Medulla oblongata (tissue), 1 donor: Measurements from ENCODE around the gene TRPM2.
"Not testable (repeated sequence)": the region's sequence is repeated elsewhere in the genome, so short reads cannot be mapped to it uniquely, and the experiment has no call there.

ENCODE experiments used
- DNase-seq: peaks from one replicate; pipeline ENCODE4 v3.0.0-alpha.2; 2015; ENCODE audit errors: extremely low spot score

Gene TRPM2

GRCh38 chr21:44397431-44398031 is 44.1 kb downstream of the TRPM2 start:
- DNase-seq = no peak

DNA sequence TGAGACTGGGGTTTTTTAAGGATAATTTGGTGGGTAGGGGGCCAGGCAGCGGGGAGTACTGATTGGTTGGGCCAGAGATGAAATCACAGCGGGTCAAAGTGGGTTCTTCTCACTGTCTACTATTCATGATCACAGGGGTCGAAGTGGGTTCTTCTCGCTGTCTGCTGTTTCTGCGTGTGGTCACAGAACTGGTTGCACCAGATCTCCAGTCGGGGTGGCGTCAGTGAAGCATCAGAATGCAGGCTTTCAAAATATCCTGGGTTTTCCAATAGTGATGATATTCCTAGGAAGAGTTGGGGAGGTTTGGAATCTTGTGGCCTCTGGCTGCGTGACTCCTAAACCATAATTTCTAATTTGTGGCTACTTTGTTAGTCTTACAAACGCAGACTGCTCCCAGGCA is 45.1 kb downstream of the TRPM2 start:
- DNase-seq = no peak

- no peak for DNase-seq
Observed at GRCh38 chr21:44399151-44399954, 45.9 kb downstream of the TRPM2 start.

GRCh38 chr21:44399955-44400790 is 46.8 kb downstream of the TRPM2 start:
- DNase-seq = no peak

GRCh38 chr21:44400791-44401385 is 47.5 kb downstream of the TRPM2 start:
- no peak for DNase-seq

DNA sequence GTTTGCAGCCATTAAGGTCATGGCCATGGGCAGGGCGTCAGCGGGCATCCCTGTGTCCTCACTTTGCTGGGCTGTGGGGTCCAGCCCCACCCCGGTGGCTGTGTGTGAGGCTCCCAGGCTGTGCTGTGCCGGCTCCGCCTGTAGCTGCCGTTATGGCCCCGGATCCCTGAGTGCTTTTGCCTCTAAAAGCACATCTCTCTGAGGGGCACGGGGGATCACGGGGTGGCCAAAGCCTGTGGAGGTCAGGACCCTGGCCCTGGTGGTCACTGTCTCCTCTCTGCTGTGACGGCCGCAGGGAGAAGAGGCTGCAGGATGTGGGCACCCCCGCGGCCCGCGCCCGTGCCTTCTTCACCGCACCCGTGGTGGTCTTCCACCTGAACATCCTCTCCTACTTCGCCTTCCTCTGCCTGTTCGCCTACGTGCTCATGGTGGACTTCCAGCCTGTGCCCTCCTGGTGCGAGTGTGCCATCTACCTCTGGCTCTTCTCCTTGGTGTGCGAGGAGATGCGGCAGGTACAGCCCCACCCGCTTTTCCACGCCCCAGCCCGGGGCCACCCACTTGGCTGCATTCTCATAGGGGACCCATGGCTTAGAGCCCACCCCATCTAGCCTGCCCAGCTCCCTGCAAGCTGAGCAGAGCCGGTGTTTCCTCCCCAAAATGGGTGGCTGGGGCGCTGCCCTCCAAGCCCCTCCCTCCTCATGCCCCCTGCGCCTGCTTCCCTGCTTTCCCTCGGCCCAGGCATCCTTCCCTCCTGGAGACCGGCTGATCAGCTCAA is 48.2 kb downstream of the TRPM2 start:
- no peak for DNase-seq

DNA sequence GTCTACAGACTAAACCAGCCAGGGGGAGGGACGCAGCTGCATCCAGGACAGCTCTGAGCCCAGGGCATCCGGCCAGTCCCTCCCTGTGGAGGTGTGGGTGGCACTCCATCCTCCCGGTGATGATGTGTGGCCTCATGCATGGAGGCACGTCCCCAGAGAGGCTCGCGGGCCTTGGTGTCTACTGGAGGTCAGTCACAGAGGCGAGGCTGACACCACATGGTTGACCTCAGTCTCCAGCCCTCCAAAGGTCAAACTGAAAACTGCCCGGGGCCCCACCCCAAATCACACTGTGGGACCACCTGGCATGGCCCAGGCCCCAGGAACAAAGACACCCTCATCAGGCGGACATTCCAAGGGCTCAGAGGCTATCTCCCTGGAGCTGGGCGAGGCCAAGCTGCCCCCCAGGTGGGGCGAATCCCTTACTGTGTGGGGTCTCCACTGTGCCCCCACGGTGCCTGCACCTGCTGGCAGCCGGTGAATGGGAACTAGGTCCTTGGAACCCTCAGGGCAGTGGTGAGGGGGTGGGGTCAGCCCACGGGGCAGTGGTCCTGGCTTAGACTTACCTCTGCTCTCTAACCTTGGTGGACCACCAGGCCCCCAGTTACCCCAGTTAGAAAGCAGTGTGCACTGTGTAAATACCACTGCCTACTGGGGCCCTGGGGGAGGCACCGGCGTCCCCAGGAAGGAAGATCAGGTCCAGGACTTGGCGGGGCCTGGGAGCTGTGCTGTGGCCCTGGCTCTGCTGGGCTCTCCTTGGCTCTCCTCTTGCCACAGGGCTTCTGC is 49.1 kb downstream of the TRPM2 start:
- DNase-seq = no peak

- DNase-seq = no peak
Observed at GRCh38 chr21:44403106-44404020, 49.9 kb downstream of the TRPM2 start.

- not testable (repeated sequence) for DNase-seq
Observed at GRCh38 chr21:44404482-44404881, 51.1 kb downstream of the TRPM2 start.

- DNase-seq = no peak
Observed at GRCh38 chr21:44405091-44405947, 51.9 kb downstream of the TRPM2 start.

- no peak for DNase-seq
Observed at GRCh38 chr21:44405948-44406872, 52.8 kb downstream of the TRPM2 start.

GRCh38 chr21:44406953-44407352 is 53.5 kb downstream of the TRPM2 start:
- DNase-seq = no peak

GRCh38 chr21:44407493-44407892 is 54.1 kb downstream of the TRPM2 start:
- DNase-seq = no peak

- DNase-seq = no peak
Observed at GRCh38 chr21:44408226-44408625, 54.8 kb downstream of the TRPM2 start.

DNA sequence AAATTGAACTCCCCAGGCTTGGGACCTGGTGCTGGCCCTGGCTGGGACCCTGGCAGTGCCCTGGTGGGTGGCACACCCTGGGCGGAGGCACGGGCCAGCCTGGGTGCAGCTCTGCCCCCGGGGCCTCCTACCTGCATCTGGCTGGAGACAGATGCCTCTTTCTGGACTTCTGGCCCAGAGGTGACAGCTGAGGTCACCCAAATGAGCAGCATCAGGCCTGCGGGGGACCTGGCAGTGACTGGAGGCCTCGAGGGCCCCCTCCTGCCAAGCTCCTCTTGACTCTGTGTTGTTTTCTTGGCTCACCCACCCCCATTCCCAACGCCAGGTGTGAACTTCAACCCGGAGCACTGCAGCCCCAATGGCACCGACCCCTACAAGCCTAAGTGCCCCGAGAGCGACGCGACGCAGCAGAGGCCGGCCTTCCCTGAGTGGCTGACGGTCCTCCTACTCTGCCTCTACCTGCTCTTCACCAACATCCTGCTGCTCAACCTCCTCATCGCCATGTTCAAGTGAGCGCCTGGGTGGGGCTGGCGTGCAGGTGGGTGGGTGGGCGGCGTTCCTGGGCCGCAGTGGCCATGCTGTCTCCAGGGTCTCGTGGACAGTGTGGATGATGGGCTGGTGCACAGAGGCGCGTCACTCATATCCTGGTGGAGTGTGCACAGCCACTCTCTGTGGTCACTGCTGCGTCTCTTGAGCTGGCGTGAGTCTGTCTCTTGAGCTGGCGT is 60.3 kb downstream of the TRPM2 start:
- no peak for DNase-seq

DNA sequence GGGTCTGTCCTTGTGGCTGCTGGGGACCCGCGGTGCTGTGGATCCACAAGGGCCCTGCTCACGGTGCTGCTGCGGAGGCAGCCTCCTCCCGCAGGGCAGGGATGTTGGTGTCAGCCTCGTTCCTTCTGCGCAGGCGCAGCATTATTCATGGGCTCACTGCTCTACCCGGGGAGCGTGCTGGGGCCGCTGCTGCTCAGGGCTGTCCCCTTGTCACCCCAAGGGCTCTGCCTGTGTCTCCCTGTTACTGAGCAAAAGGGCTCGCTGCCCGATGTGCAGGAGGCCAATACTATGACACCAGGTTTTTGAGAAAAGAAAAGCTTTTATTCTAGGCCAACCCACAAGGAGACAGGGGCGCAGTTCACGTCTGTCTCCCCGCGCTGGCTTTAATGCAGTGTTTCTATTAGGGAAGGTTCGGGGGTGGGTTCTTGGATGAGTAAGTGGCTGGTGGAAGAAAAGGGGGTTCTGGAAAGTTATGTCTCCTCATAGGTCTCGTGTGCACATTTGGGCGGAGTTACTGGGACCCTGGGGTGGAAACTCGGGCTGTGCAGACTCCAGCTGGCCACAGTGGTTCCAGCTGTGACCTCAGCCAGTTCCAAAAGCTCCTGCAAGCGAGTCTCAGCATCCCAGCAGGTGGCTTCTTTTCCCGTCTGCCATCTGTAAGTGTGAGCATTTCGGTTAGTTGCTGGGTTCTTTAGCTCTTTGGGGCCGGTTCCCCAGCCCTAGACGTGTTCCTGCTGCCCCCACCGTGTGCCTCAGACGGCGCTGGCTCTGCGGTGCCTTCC is 61.1 kb downstream of the TRPM2 start:
- DNase-seq = no peak
